Measurements from ENCODE around the gene BEND3. TPM values are rescaled to one million over a fixed set of nuclear protein-coding genes. Genes with fewer than 3 reads are reported as not detected.
"Not testable (repeated sequence)": the region's sequence is repeated elsewhere in the genome, so short reads cannot be mapped to it uniquely, and the experiment has no call there.

Gene BEND3
- polyA plus RNA-seq, 10 donors: 2.6 to 3.5 (median 3.0) TPM

DNA sequence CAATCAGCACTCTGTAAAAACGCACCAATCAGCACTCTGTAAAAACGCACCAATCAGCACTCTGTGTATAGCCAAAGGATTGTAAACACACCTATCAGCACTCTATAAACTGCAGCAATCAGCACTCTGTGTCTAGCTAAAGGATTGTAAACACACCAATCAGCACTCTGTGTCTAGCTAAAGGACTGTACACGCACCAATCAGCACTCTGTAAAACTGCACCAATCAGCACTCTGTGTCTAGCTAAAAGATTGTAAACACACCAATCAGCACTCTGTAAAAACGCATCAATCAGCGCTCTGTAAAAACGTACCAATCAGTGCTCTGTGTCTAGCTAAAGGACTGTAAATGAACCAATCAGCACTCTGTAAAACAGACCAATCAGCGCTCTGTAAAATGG lies 30.9 kb downstream of the BEND3 start:
- not testable (repeated sequence) for DNase-seq

DNA sequence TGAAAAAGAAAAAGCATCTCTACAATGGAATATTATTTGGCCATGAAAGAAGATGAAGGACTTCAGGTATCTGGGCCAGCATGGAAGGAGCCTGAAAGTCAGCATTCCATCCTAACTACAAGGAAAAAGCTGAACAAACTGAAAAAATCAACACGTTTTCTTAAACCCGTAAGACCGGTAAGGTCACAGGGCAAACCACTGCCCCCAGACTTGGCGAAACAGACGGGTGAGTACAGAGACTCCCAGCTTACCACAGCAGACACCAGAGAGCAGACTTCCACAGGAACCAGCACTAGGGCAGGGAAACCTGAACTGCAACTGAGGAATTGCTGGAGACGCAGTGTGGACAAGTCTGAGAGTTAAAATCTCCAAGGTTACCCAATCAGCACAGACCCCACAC lies 31.4 kb downstream of the BEND3 start:
- no peak for DNase-seq

DNA sequence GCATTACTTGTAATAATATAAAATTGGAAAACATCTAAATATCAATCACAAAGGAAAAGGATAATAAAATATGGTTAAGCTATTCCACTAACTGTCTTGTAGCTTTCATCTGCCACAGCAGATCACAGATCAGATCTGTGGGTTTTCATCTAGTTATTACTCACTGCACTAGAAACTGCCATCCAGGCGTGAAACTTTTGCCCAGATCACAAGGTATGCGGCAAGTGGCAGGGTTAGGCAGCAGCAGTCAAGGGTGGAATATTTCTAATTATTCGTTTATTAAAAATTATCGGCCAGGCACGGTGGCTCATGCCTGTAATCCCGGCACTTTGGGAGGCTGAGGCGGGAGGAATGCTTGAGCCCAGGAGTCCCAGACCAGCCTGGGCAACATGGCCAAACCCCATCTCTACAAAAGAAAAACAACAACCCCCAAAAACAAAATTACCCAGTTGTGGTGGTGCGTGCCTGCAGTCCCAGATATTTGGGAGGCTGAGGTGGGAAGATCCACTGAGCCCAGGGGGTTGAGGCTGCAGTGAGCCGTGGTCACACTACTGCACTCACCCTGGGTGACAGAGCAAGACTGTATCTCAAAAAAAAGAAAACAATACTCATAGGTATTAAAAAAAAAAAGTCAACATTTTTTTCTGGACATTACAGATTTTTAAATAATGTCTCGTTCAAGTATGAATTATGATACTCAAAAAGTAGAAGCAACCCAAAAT lies 32.1 kb downstream of the BEND3 start:
- DNase-seq: no peak

DNA sequence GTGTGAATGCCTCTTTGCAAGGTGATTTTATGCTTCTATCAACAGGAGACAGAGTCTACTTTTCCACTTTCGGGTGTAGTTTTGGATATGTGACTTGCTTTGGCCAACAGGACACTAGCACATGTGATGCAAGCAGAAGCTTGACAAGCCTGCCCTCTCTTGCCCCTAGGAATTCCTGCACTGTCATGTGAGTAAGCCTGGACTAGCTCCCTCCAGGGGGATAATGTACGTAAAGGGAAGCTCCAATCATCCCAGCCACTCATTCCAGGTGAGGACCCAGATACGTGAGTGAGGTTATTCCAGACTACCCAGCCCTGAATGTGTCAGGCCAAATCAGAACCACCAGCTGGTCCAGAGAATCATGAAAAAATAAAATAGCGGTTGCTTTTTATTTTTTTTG lies 33.3 kb downstream of the BEND3 start:
- DNase-seq: peak in 1 of 3 donors; percentile 16

DNA sequence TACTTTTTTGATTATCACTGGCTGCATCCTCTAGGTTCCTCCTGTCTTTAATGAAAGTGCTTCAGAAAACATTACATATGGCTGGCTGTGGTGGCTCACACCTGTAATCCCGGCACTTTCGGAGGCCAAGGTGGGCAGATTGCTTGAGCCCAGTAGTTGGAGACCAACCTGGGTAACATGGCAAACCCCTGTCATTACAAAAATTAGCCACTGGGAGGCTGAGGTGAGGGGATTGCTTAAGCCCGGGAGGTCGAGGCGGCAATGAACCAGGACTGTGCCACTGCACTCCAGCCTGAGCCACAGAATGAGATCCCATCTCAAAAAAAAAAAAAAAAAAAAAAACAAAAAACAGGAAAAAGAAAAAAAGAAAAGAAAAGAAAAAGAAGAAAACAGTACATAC lies 35.3 kb downstream of the BEND3 start:
- DNase-seq: no peak

DNA sequence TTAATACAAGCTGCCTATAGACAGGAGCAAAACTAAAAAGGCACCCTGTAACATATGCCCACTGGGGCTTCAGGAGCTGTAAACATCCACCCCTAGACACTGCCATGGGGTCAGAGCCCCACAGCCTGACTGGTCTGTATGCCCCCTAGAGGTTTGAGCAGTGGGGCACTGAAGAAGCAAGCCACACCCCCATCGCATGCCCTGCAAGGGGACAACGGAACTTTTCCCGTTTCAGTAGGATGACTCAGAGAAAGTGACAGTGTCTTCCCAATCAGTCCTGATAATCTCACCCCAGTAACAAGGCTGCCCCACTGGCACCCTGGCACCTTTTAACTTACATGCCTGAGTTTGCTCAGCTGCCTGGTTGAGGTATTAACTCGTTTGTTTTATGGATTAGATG lies 35.9 kb downstream of the BEND3 start:
- no peak for DNase-seq

DNA sequence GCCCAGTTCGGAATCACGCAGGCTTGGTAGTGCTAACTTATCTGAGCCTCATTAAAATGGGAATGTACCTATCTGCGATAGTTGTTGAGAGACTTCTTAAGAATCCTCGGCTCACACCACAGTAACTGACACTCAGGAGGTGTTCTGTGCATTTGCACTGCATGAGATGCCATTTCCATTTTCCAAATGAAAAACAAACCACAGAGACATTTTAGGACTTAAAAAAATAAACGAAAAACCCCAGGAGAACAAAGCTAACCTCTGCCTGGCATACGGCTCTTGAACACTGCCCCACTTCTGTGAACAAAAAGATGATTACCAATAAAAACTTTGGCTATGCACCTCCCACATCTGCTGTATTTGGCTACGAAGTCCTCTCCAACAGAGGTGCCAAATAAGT lies 37.6 kb downstream of the BEND3 start:
- DNase-seq: no peak

DNA sequence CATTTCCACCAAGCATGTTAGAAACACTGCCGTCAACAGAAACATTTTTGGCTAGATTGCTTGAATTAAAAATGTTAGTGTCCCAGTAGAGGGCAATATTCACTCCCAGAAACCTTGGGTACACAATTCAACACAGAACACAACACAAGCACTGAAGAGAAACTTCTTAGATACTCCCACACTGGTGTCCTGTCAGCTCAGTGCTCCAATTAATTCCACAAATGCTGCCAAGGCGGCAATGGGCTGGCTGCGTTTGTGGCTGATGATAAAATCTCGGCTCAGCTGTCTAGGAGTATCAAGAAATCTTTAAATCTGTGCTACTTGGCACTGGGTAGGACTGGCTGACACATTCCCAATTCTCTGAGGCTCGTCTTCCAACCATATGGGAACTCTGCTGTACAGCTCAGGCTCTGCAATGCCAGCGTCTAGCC lies 39.3 kb downstream of the BEND3 start:
- DNase-seq: peak; percentile 31 to 64 (median 33)

DNA sequence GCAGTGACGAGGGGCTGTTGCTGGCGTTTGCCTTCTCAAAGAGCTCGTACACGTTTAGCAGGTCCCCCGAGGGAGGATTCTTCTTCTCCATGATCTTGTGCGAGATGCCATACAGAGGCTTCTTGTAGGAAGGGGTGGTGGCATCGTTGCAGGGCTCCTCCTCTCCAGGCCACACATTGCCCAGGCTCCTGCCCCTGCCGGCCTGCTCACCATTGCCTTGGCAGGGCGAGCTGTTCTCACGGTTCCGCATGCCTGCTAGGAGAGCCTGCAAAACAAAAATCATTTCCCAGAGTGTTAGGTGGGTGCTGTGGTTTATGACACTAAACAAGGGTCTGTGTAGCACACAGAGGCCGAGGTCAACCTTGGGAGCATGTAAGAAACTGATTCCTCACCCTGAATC lies 44.6 kb downstream of the BEND3 start:
- no peak for DNase-seq

DNA sequence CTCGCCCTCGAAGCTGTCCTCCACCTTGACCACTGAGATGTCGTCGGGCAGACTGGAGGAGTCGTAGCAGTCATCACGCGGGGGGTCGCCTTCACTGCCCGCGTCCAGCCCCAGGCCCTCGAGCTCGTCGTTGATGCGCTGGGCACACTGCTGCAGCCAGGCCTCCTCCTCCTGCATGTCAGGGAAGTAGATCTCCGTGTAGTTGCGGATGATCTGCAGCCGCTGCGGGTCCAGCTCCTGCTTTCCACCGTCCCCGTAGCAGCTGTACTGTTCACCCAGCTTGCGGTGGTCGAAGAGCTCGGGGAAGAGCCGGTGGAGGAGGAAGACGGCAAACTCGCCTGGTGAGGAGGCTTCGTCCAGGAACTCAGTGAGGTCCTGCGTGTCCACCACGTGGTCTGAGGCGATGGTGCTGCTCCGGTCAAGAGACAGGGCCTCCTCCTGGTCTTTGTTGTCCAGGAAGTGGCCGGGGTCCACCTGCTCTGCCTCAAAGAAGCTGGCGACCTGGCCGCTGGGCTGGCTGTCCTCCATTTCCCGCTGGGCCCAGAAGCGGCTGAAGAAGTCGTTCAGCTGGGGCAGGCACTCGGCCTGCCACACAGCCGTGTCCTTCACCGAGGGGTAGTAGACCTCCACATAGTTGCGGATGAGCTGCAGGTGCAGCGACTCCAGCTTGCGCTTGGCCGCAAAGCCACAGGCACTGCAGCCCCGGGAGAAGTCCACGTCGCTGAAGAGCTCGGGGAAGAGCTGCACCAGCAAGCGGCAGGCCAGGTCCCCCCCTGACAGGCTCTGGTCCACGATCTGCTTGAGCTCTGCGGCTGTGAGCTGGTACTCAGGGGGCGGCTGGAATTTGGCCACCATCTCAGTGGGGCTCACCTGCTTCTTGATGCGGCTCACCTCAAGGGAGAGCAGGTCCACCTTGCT lies 45.4 kb downstream of the BEND3 start:
- DNase-seq: no peak

DNA sequence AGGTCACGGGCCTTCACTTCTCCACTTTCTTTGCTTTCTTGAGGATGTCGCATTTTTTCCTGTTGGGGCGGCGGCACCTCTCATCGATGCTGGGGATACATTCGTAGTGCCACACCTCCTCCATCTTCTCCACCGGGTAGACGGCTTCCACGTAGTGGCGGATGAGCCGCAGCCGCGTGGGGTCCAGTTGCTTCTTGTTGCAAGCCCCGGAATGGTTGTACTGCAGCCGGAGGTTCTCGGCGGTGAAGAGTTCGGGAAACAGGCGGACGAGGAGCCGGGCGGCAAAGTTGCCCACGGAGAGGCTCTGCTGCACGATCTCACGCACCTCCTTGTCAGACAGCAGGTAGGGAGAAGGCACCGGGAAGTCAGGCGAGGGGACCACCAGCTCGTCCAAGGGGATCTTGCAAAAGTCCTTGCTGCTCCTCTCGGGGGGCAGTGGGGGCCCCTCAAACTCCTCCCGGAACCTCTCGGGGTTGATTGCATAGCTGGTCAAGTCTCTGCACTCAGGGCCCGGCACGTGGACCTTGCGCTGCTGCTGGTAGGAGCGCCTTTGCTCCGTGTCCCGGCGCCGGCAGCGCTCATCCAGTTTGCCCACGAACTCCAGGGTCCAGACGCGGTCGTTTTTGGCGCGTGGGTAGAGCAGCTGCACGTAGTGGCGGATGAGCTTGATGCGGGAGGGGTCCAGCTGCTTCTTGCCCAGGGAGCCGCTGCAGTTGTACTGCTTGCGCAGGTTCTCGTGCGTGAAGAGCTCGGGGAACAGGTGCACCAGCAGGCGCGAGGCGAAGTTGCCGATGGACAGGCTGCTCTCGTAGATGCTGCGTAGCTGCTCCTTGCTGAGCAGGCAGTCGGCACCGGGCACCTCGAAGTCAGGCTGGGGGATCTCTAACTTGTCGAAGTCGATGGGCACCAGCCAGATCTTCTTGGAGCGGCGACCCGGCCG lies 46.4 kb downstream of the BEND3 start:
- no peak for DNase-seq

DNA sequence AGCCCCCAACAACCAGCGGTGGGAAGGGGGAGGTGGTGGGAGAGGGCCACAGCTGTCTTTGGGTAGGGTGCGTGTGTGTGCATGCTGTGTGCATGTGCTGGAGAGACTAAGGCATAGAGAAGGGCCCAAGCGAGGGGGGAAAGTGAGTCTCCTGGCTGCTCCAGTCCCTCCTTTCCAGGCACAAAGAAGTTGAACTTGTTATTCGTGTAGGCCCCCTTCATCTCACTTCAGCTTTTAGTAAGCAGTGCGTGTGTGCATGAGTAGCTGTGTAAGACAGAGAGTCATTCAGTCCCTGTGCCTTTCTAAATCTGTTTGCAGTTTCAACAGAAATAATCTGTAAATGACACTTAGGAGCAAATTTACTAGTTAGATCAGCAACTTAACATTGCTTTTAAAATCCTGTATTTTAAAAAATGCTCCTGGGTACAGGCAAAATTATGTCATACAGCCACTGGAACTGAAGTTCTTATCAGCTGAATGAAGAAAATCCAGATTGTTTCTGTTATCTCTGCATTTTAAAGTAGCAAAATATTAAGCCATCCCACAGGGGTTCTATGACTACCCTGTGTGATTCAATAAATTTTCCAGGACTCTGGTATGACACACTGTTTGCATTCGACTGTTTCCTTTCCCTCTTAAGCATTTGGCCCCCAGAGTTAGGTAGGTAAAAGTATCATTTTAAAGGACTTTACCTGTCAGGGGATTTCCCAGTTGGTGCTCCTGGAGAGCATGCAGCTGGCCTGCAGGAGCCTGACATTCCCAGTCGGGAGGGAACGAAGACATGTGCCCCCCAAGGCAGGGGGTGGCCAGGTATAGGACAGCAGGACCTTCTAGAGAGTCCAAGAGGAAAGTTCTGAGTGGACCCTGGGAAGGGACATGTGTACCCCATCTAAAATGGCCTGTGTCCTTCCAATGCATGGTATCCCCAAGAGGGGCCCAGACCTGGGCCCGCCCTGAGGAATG lies 48.3 kb downstream of the BEND3 start:
- DNase-seq: no peak

DNA sequence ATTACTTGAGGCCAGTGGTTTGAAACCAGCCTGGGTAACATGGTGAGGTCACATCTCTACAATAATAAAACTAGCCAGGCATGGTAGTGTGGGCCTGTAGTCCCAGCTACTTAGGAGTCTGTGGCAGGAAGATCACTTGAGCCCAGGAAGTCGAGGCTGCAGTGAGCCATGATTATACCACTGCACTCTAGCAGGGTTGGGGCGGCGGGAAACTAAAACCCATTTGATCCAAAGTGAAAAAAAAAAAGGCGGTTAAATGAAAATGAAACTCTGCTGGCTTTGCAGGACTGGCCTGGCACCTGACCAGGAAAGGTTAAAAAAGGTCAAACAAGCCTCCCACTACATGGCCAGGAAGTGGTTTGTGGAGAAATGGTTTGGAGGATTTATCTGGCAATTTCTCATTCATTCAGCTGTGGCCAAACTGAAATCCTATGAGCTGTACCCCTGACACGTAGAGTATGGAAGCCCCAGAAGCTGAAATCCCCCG lies 50.7 kb downstream of the BEND3 start:
- DNase-seq: peak in 1 of 3 donors; percentile 17

DNA sequence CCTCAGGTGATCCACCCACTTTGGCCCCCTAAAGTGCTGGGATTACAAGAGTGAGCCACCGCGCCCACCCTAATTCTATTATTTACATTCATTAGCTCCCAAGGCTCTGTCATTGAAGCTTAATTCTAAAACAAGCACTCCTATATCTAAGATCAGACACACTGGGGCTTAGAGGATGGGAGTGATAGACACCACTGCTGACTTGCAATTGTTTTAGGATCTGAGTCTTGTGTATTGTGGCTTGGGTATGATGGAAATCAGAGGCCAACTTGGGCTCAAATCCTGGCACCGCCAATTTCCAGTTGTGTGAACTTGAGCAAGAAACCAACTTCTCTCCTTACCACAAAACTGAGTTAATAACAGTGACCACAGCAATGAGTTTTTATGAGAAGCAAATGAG lies 52.6 kb downstream of the BEND3 start:
- DNase-seq: no peak

DNA sequence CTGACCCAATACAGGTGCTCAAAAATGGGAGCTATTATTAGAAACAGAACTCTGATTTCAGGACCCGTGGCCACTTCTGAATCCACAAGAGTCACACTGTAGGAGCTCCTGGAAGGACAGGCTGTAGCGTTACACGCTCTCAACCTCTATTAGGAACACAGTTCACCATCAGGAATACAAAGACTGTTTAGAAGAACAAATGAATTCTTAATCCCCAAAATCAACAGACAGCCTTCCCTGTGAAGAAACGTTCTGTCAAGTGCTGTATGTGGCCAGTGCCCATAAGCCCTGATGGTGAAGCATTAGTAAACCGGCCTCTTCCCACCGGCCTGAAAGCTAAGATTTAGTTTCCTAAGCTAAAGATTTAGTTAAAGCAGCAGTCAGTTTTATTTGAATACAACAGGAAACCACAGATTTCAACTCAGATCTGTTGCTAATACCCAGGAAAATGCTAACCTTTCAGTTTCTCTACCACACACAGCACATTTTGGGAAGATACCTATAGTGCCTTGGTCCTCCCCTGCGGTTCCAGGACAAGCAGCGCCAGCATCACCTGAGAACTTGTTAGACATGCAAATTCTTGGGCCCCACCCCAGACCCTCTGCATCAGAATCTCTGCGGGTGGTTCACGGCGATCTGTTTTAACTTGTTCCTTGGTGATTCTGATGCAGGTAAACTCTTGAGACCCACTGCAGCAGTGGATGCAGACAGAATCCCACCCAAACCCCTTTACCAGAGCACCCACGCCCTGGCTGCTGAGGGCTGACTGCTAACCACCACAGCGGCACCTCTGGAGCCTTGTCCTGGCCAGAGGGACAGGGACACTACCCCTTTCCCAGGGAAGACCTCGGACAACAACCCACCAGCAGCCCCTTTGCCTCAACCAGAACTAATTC lies 53.9 kb downstream of the BEND3 start:
- no peak for DNase-seq

DNA sequence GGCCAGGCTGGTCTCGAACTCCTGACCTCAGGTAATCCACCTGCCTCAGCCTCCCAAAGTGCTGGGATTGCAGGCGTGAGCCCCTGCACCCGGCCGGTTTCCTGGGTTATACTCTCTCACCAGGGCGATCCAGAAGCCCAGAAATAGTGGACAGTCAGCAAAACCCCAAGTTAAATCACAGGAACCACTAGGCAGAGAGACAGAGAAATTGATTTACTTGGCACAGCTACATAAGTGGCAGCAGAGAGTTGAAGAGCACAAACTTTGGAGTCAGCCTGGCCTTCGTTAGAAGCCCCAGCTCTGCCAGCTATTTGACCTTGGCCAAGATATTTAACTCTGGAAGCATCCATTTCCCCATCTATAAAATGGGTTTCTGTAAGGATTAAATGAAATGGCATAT lies 54.6 kb downstream of the BEND3 start:
- no peak for DNase-seq

DNA sequence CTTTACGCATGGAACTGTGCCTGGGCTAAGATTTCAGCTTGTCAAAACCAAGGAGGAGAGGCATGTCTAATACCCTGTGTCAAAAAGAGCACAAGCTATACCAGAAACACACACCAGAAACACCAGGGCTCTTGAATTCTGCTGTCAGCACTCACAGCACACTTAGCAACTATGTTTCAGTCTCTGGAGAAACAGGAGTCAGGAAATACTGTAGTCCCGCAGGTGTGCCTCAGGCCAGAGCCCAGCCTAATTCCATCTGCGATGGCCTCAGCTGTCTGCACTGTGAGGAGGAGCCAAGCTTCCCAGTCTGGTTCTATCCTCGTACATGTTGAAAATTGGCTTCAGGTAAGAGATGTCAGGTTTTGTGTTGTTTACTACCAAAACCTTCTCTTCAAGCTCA lies 55.7 kb downstream of the BEND3 start:
- DNase-seq: peak in 1 of 3 donors; percentile 33

DNA sequence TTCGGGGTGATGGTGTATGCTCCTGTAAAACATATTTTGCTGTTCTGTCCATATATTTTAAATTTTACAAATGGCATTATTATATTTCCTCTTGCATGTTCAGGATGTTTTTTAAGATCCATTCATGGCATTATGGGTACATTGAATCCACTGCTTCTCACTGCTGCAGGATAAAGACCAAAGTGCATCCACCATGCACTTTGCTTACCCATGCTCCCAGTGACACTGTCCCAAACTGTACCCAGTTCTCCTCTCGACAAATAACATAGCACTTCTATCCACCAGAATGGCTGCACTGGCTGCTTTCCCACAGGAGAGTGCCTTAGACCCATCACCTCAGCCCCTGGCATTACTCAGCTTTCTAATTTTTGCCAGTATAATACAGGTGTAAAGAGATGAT lies 57.6 kb downstream of the BEND3 start:
- no peak for DNase-seq

DNA sequence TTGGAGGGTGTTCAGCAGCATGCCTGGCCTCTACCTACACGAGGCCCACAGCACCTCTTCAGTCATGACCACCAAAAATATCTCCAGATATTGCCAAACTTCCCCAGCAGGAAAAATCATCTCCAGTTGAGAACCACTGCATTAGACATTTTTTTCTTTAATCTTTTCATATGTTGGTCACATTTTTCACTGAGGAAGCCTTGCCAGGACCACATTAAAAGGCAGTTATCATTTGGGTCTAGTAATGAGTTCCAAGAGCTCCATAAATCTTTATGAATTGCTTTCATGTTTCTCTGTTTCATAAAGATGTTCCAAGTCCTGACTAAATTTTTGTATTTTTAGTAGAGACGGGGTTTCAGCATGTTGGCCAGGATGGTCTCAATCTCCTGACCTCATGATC lies 58.5 kb downstream of the BEND3 start:
- peak in 1 of 3 donors; percentile 44 for DNase-seq
